ENCODE results near the gene CFTR. TPM values are rescaled to one million over a fixed set of nuclear protein-coding genes. Genes with fewer than 3 reads are reported as not detected.

CFTR gene
- total and polyA plus RNA-seq, 9 of the 15 experiments (the other 6 are each of a cell fraction or from before 2014, with no cell fraction given), result 0.20 TPM; not detected in 8

- TF ChIP-seq, protein P1, sequence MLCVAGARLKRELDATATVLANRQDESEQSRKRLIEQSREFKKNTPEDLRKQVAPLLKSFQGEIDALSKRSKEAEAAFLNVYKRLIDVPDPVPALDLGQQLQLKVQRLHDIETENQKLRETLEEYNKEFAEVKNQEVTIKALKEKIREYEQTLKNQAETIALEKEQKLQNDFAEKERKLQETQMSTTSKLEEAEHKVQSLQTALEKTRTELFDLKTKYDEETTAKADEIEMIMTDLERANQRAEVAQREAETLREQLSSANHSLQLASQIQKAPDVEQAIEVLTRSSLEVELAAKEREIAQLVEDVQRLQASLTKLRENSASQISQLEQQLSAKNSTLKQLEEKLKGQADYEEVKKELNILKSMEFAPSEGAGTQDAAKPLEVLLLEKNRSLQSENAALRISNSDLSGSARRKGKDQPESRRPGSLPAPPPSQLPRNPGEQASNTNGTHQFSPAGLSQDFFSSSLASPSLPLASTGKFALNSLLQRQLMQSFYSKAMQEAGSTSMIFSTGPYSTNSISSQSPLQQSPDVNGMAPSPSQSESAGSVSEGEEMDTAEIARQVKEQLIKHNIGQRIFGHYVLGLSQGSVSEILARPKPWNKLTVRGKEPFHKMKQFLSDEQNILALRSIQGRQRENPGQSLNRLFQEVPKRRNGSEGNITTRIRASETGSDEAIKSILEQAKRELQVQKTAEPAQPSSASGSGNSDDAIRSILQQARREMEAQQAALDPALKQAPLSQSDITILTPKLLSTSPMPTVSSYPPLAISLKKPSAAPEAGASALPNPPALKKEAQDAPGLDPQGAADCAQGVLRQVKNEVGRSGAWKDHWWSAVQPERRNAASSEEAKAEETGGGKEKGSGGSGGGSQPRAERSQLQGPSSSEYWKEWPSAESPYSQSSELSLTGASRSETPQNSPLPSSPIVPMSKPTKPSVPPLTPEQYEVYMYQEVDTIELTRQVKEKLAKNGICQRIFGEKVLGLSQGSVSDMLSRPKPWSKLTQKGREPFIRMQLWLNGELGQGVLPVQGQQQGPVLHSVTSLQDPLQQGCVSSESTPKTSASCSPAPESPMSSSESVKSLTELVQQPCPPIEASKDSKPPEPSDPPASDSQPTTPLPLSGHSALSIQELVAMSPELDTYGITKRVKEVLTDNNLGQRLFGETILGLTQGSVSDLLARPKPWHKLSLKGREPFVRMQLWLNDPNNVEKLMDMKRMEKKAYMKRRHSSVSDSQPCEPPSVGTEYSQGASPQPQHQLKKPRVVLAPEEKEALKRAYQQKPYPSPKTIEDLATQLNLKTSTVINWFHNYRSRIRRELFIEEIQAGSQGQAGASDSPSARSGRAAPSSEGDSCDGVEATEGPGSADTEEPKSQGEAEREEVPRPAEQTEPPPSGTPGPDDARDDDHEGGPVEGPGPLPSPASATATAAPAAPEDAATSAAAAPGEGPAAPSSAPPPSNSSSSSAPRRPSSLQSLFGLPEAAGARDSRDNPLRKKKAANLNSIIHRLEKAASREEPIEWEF (CRISPR knock-in tag; IDR thresholded peaks at IDR 0.05), result no peak
- TF ChIP-seq ZNF699 (CRISPR knock-in tag; IDR thresholded peaks at IDR 0.05; ENCODE audit: insufficient replicate concordance) (no peak), MAZ (CRISPR knock-in tag; conservative IDR thresholded peaks at IDR 0.05 in 1 of 2, IDR thresholded peaks at IDR 0.05 in 1 of 2) (no peak), PREB (CRISPR knock-in tag; IDR thresholded peaks at IDR 0.05) (no peak), RBBP5 (IDR thresholded peaks at IDR 0.05; ENCODE audit: borderline replicate concordance, insufficient read depth, low read length, poor library complexity, severe bottlenecking) (no peak), NFIX (CRISPR knock-in tag; IDR thresholded peaks at IDR 0.05; ENCODE audit: low read depth) (no peak)
- TF ChIP-seq, protein P2, sequence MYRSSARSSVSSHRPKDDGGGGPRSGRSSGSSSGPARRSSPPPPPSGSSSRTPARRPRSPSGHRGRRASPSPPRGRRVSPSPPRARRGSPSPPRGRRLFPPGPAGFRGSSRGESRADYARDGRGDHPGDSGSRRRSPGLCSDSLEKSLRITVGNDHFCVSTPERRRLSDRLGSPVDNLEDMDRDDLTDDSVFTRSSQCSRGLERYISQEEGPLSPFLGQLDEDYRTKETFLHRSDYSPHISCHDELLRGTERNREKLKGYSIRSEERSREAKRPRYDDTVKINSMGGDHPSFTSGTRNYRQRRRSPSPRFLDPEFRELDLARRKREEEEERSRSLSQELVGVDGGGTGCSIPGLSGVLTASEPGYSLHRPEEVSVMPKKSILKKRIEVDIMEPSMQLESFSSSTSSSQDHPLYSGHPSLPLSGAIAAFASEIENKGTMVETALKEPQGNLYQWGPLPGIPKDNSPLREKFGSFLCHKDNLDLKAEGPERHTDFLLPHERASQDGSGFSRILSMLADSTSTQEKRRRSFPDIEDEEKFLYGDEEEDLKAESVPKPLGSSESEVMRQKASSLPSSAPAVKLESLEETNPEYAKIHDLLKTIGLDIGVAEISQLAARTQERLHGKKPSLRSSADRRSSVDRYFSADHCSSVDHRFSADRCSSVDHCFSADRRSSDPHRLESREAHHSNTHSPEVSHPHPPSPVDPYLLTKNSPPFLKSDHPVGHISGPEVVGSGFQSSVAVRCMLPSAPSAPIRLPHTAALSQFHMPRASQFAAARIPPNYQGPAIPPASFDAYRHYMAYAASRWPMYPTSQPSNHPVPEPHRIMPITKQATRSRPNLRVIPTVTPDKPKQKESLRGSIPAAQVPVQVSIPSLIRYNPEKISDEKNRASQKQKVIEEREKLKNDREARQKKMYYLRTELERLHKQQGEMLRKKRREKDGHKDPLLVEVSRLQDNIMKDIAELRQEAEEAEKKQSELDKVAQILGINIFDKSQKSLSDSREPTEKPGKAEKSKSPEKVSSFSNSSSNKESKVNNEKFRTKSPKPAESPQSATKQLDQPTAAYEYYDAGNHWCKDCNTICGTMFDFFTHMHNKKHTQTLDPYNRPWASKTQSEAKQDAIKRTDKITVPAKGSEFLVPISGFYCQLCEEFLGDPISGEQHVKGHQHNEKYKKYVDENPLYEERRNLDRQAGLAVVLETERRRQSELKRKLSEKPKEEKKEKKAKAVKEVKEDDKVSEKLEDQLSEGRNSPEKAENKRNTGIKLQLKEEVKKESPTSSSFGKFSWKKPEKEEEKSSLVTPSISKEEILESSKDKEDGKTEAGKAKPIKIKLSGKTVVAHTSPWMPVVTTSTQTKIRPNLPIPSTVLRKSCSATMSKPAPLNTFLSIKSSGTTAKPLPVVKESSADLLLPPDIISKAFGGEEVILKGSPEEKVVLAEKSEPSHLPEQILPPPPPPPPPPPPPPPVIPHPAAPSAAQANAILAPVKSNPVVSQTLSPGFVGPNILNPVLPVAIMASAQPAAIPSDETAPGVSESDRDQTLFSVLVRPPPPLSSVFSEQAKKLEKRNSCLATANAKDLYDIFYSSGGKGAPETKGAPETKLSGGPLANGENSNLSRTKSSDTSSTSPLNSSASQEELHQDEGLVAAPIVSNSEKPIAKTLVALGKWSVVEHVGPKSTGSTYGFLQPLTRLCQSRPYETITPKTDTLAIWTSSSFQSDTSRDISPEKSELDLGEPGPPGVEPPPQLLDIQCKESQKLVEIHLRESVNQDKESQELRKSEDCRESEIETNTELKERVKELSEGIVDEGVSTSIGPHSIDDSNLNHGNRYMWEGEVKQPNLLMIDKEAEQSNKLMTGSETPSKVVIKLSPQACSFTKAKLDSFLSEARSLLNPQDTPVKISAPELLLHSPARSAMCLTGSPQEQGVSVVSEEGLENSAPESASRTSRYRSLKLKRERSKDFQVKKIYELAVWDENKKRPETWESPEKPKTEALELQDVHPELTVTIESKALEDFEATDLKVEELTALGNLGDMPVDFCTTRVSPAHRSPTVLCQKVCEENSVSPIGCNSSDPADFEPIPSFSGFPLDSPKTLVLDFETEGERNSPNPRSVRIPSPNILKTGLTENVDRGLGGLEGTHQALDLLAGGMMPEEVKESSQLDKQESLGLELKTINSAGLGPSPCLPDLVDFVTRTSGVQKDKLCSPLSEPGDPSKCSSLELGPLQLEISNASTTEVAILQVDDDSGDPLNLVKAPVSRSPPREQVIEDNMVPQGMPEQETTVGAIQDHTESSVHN (IDR thresholded peaks at IDR 0.05; ENCODE audit: borderline replicate concordance in 1 of 2, low read depth in 1 of 2), result no peak
These were observed 13.6 kb downstream of the CFTR start (continued) for GRCh38 chr7:117493460-117493859.
